Measurements from ENCODE around the gene CHL1.

DNA sequence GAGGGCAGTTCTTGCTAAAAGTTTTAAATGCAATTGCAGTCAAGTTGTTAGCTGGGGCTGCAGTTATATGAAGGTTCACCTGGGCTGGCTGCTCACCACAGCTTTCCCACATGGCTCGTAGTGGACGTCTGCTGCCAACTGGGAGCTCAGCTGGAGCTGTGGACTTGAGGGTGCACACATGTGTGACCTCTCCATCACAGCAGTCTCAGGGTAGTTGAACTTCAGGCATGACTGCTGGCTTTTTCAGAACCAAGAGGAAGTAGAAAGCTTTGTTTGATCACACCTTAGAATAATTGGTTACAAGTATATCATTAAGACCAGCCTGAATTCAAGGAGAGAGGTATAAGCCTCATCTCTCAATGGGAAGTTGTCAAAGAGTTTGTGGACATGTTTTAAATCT lies 74.1 kb downstream of the CHL1 start:
- TF ChIP-seq EZH2 (IDR thresholded peaks at IDR 0.05; ENCODE audit: low read depth, unreplicated experiment) = no peak
- no peak for TF ChIP-seq POLR2AphosphoS5 (IDR thresholded peaks at IDR 0.05; ENCODE audit: low read depth)
- TF ChIP-seq CREB1 (CRISPR knock-in tag; IDR thresholded peaks at IDR 0.05; ENCODE audit: low read depth) = no peak
